Hepatocyte (in vitro differentiated cells): ENCODE results near the gene TMX3. TPM values are rescaled to one million over a fixed set of nuclear protein-coding genes. Genes with fewer than 3 reads are reported as not detected.

ENCODE experiments used
- DNase-seq: peaks from one replicate; pipeline ENCODE4 v3.0.0-alpha.2; 2016; ENCODE audit warnings: low spot score
- H2AFZ ChIP-seq: fragments of 200-600 bp; sonication (generic); 2 replicates; pipeline ENCODE4 v1.6.0; 2016; ENCODE audit warnings: antibody characterized with exemption, mild to moderate bottlenecking
- H3K27ac ChIP-seq: fragments of 200-600 bp; sonication (generic); 2 replicates; pipeline ENCODE4 v1.5.1; 2016; ENCODE audit warnings: mild to moderate bottlenecking
- H3K27me3 ChIP-seq: fragments of 200-600 bp; sonication (generic); 2 replicates; pipeline ENCODE4 v1.6.1; 2016
- H3K36me3 ChIP-seq: fragments of 200-600 bp; sonication (generic); replicated peaks from 2 replicates; pipeline ENCODE4 v1.5.1; 2016; ENCODE audit warnings: low read depth; ENCODE audit not compliant: insufficient read depth
- H3K4me1 ChIP-seq: fragments of 200-600 bp; sonication (generic); 2 replicates; pipeline ENCODE4 v1.5.1; 2016; ENCODE audit warnings: mild to moderate bottlenecking, moderate library complexity; ENCODE audit not compliant: insufficient read depth
- H3K4me2 ChIP-seq: fragments of 200-600 bp; sonication (generic); 2 replicates; pipeline ENCODE4 v1.6.0; 2016
- H3K4me3 ChIP-seq: fragments of 200-600 bp; sonication (generic); 2 replicates; pipeline ENCODE4 v1.5.1; 2016; ENCODE audit warnings: mild to moderate bottlenecking
- H3K79me2 ChIP-seq: fragments of 200-600 bp; sonication (generic); 2 replicates; pipeline ENCODE4 v1.6.0; 2017; ENCODE audit warnings: mild to moderate bottlenecking
- H3K9me2 ChIP-seq: fragments of 200-600 bp; sonication (generic); replicated peaks from 2 replicates; pipeline ENCODE4 v1.6.0; 2017; ENCODE audit warnings: mild to moderate bottlenecking; ENCODE audit not compliant: insufficient read depth
- H3K9me3 ChIP-seq: fragments of 200-600 bp; sonication (generic); 2 replicates; pipeline ENCODE4 v1.5.1; 2016; ENCODE audit warnings: low read depth, mild to moderate bottlenecking
- H4K20me1 ChIP-seq: fragments of 200-600 bp; sonication (generic); 2 replicates; pipeline ENCODE4 v1.6.0; 2016; ENCODE audit warnings: mild to moderate bottlenecking; ENCODE audit not compliant: insufficient read depth, poor library complexity, severe bottlenecking
- CTCF ChIP-seq: fragments of 200-600 bp; sonication (generic); IDR thresholded peaks from 2 replicates; pipeline ENCODE4 v1.5.1; 2016; ENCODE audit warnings: antibody characterized with exemption, mild to moderate bottlenecking; ENCODE audit not compliant: poor library complexity
- EZH2 ChIP-seq: fragments of 200-600 bp; sonication (generic); IDR thresholded peaks from 2 replicates; pipeline ENCODE4 v1.6.1; 2016; ENCODE audit warnings: antibody characterized with exemption, mild to moderate bottlenecking, borderline replicate concordance
- EZH2phosphoT487 ChIP-seq: fragments of 200-600 bp; sonication (generic); IDR thresholded peaks from one replicate; pipeline ENCODE4 v1.6.1; 2018; ENCODE audit warnings: antibody characterized with exemption, mild to moderate bottlenecking, low read depth, moderate library complexity; ENCODE audit not compliant: unreplicated experiment, severe bottlenecking
- WGBS: methylation state at CpG from one replicate; pipeline ENCODE4 v1.1.6; 2016; ENCODE audit warnings: low lambda C conversion rate; ENCODE audit errors: missing lambda C conversion rate; 5-methylcytosine and 5-hydroxymethylcytosine counted together
- polyA plus RNA-seq: library from polyadenylated mRNA; unstranded; fragments of >200 nt; fragmentation: Nextera tagmentation; extraction: Ambion mirVana; gene quantifications from 2 replicates; pipeline ENCODE4 v1.2.1, GENCODE V29; 2016
- total RNA-seq: library from RNA; depleted of rRNA; stranded (reverse); fragments of >200 nt; gene quantifications from 2 replicates; pipeline ENCODE4 v1.2.3, GENCODE V29; 2014

TMX3 gene
- total and polyA plus RNA-seq, 2 experiments from 2014 or later, result 15.1 to 40.2 TPM

DNA sequence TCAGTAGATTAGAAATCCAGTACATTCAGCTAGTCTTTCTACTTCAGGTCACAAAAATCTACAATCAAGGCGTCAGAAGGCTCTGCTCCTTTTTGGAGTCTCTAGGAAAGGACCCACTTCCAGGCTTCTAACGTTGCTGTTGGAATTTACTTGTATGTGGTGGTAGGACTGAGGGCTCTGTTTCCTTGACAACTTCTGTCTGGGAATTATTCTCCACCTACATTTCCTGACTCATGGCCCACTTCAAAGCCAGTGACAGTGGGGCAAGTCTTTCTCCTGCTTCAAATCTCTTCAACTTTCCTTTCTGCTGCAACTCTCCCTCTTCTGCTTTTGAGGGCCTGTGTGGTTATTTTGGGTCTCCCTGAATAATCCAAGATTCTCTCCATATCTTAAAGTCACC, 10.4 kb upstream of the TMX3 start:
- Histone ChIP-seq H3K4me3 (no peak overlapping the region), H2AFZ (no peak overlapping the region), H3K9me3 (no peaks in the 10 kb centered on the region), H3K9me2 (no peaks in the 10 kb centered on the region), H4K20me1 (no peaks in the 10 kb centered on the region), H3K4me2 (no peak overlapping the region), H3K4me1 (no peaks in the 10 kb centered on the region), H3K27ac (no peak overlapping the region), H3K36me3 (no peaks in the 10 kb centered on the region), H3K79me2 (no peaks in the 10 kb centered on the region), H3K27me3 (no peaks in the 10 kb centered on the region)
- TF ChIP-seq EZH2 (no peak), EZH2phosphoT487 (no peak), CTCF (no peak)
- 66% methylated on average over 2 of the region's 2 CpGs for WGBS
- no peak for DNase-seq

DNA sequence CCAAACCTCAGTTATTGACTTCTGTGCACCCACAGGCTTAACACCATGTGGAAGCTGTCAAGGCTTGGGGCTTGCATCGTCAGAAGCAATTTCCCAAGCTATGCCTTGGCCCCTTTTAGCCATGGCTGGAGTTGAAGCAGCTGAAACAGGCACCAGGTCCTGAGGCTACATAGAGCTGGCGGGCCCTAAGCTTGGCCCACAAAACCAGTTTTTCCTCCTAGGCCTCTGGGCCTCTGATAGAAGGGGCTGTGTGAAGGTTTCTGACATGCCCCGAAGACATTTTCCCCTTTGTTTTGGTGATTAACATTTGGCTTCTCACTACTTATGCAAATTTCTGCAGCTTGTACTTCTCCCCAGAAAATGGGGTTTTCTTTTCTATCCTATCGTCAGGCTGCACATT, 9.1 kb upstream of the TMX3 start:
- H4K20me1 ChIP-seq, result no peaks in the 10 kb centered on the region
- H3K9me3 ChIP-seq, result no peaks in the 10 kb centered on the region
- H3K36me3 ChIP-seq, result no peaks in the 10 kb centered on the region
- no peaks in the 10 kb centered on the region for H3K27me3 ChIP-seq
- no peak overlapping the region for H3K4me3 ChIP-seq
- no peaks in the 10 kb centered on the region for H3K4me1 ChIP-seq
- H3K27ac ChIP-seq, result no peak overlapping the region
- TF ChIP-seq EZH2 (no peak), CTCF (no peak)
- H3K79me2 ChIP-seq, result no peaks in the 10 kb centered on the region
- no peak overlapping the region for H3K4me2 ChIP-seq
- no peaks in the 10 kb centered on the region for H3K9me2 ChIP-seq
- 82% methylated on average over 4 of the region's 4 CpGs for WGBS
- H2AFZ ChIP-seq, result no peak overlapping the region
- DNase-seq, result no peak

GRCh38 chr18:68723539-68723938, 8.6 kb upstream of the TMX3 start:
- no peak for DNase-seq

More at GRCh38 chr18:68723539-68723938, 8.6 kb upstream of the TMX3 start:
- Histone ChIP-seq H3K4me3 (no peak overlapping the region), H3K36me3 (no peaks in the 10 kb centered on the region), H4K20me1 (no peaks in the 10 kb centered on the region), H3K27ac (no peak overlapping the region), H3K79me2 (no peaks in the 10 kb centered on the region), H3K4me1 (no peaks in the 10 kb centered on the region), H3K9me2 (no peaks in the 10 kb centered on the region), H2AFZ (no peak overlapping the region), H3K4me2 (no peak overlapping the region), H3K27me3 (no peaks in the 10 kb centered on the region), H3K9me3 (no peaks in the 10 kb centered on the region)
- no peak for TF ChIP-seq CTCF
- TF ChIP-seq EZH2, result no peak
- no peak for TF ChIP-seq EZH2phosphoT487
- 97% methylated on average over 3 of the region's 3 CpGs for WGBS
